Activated B cell treated with CpG ODN at 0.5 μM for 24 hours (primary cell): ENCODE results near the gene TMEM198. TPM values are rescaled to one million over a fixed set of nuclear protein-coding genes. Genes with fewer than 3 reads are reported as not detected.
A peak's percentile ranks its signal among the peaks of the same experiment; 100 is the strongest.

Experiments
- ATAC-seq: fragments of 200-7000 bp; cut with Tn5 transposase; one replicate; pipeline ENCODE4 v1.10.0; 2021; ENCODE audit warnings: low read depth, mild to moderate bottlenecking, moderate library complexity
- CTCF ChIA-PET: fragments of 350-600 bp; sonication (Branson Sonifier 250); formaldehyde crosslinking; loops from one replicate; lab custom pipeline; 2021; ENCODE audit warnings: antibody characterized with exemption; lab: Charles Lee
- POLR2A ChIA-PET: fragments of 350-600 bp; sonication (Branson Sonifier 250); formaldehyde crosslinking; loops from one replicate; lab custom pipeline; 2021; ENCODE audit warnings: antibody characterized with exemption; lab: Charles Lee
- DNase-seq: peaks from one replicate; pipeline ENCODE4 v3.0.0; 2022
- H3K27ac Mint-ChIP-seq: one replicate; pipeline ENCODE4 v1.8.0; 2020; ENCODE audit warnings: mixed read lengths
- H3K27me3 Mint-ChIP-seq: one replicate; pipeline ENCODE4 v1.8.0; 2021; ENCODE audit warnings: mixed read lengths
- H3K36me3 Mint-ChIP-seq: one replicate; pipeline ENCODE4 v1.8.0; 2021; ENCODE audit warnings: low read depth, mixed read lengths
- H3K4me1 Mint-ChIP-seq: one replicate; pipeline ENCODE4 v1.8.0; 2021; ENCODE audit warnings: mixed read lengths
- H3K4me3 Mint-ChIP-seq: one replicate; pipeline ENCODE4 v1.8.0; 2020; ENCODE audit warnings: mild to moderate bottlenecking, mixed read lengths
- H3K9me3 Mint-ChIP-seq: one replicate; pipeline ENCODE4 v1.8.0; 2020; ENCODE audit warnings: mixed read lengths
- CTCF ChIP-seq: fragments of 200-600 bp; IDR thresholded peaks from one replicate; pipeline ENCODE4 v1.8.0; 2022; ENCODE audit warnings: antibody characterized with exemption, mild to moderate bottlenecking
- intact Hi-C: fragments of 100-400 bp; cut with micrococcal nuclease; formaldehyde crosslinking; loops from one replicate; pipeline ENCODE4 v1.15.1; 2024
- total RNA-seq: library from RNA; stranded (reverse); gene quantifications from 2 replicates; pipeline ENCODE4 v1.2.3, GENCODE V29; 2022

Gene TMEM198
- total RNA-seq, 1 donor from 2014 or later = 1.2 TPM

- no peak for ATAC-seq
- no peak for TF ChIP-seq CTCF
- intact Hi-C loops = no loop called here
- Mint-ChIP-seq H3K9me3 (no peaks in the 10 kb centered on the region), H3K27ac (no peak overlapping the region), H3K27me3 (peaks cover 47% of the 10 kb centered on the region), H3K4me3 (peak overlapping the region; percentile 2), H3K4me1 (peaks cover 22% of the 10 kb centered on the region), H3K36me3 (no peaks in the 10 kb centered on the region)
- CTCF ChIA-PET = interaction anchor here (1.0 kb wide), 1 partner anchor 142 kb away, joined by 3 read pairs; no protein-coding TSS in a partner anchor
- no peak for DNase-seq
- POLR2A ChIA-PET = interaction anchor here (0.6 kb wide), 1 partner anchor 46 kb away, joined by 4 read pairs; no protein-coding TSS in a partner anchor
Observed at GRCh38 chr2:219545295-219545942, 1.6 kb downstream of the TMEM198 start.

- no peak overlapping the region for H3K4me3 Mint-ChIP-seq
- DNase-seq = no peak
- ChIA-PET POLR2A (no interaction called here), CTCF (no interaction called here)
- no peak for TF ChIP-seq CTCF
- H3K9me3 Mint-ChIP-seq = no peaks in the 10 kb centered on the region
- H3K4me1 Mint-ChIP-seq = peaks cover 22% of the 10 kb centered on the region
- intact Hi-C loops = no loop called here
- ATAC-seq = no peak
- peaks cover 48% of the 10 kb centered on the region for H3K27me3 Mint-ChIP-seq
- H3K27ac Mint-ChIP-seq = no peak overlapping the region
- H3K36me3 Mint-ChIP-seq = no peaks in the 10 kb centered on the region
Observed at GRCh38 chr2:219545943-219546352, 2.1 kb downstream of the TMEM198 start.

- intact Hi-C loops = no loop called here
- POLR2A ChIA-PET = interaction anchor here (0.5 kb wide), 1 partner anchor 345 kb away, joined by 7 read pairs; no protein-coding TSS in a partner anchor
- Mint-ChIP-seq H3K27me3 (peaks cover 53% of the 10 kb centered on the region), H3K4me3 (no peak overlapping the region), H3K27ac (no peak overlapping the region), H3K36me3 (no peaks in the 10 kb centered on the region), H3K9me3 (no peaks in the 10 kb centered on the region), H3K4me1 (peaks cover 16% of the 10 kb centered on the region)
- DNase-seq (no peak), ATAC-seq (no peak)
- CTCF ChIA-PET = no interaction called here
- no peak for TF ChIP-seq CTCF
Observed at GRCh38 chr2:219547621-219548020, 3.8 kb downstream of the TMEM198 start.

GRCh38 chr2:219548990-219549389 is 5.2 kb downstream of the TMEM198 start:
- H3K4me1 Mint-ChIP-seq = peaks cover 16% of the 10 kb centered on the region
- DNase-seq (no peak), ATAC-seq (no peak)
- CTCF ChIA-PET = no interaction called here
- H3K27me3 Mint-ChIP-seq = peaks cover 62% of the 10 kb centered on the region
- no peak overlapping the region for H3K4me3 Mint-ChIP-seq
- TF ChIP-seq CTCF = no peak
- H3K9me3 Mint-ChIP-seq = no peaks in the 10 kb centered on the region
- H3K36me3 Mint-ChIP-seq = no peaks in the 10 kb centered on the region
- H3K27ac Mint-ChIP-seq = no peak overlapping the region
- intact Hi-C loops = no loop called here
- POLR2A ChIA-PET = no interaction called here

GRCh38 chr2:219549619-219550018 is 5.8 kb downstream of the TMEM198 start:
- Mint-ChIP-seq H3K4me3 (no peak overlapping the region), H3K4me1 (peaks cover 10% of the 10 kb centered on the region), H3K36me3 (no peaks in the 10 kb centered on the region), H3K27ac (no peak overlapping the region), H3K9me3 (no peaks in the 10 kb centered on the region), H3K27me3 (peaks cover 64% of the 10 kb centered on the region)
- intact Hi-C loops = no loop called here
- ATAC-seq (no peak), DNase-seq (no peak)
- CTCF ChIA-PET = interaction anchor here (1.6 kb wide), 1 partner anchor 10 kb away, joined by 5 read pairs; no protein-coding TSS in a partner anchor
- POLR2A ChIA-PET = interaction anchor here (0.6 kb wide), 1 partner anchor 101 kb away, joined by 3 read pairs; no protein-coding TSS in a partner anchor
- TF ChIP-seq CTCF = no peak
